Osteocyte (in vitro differentiated cells): ENCODE measurements around the gene TNS4. TPM values are rescaled to one million over a fixed set of nuclear protein-coding genes. Genes with fewer than 3 reads are reported as not detected.

ENCODE experiments used
- DNase-seq: peaks from one replicate; pipeline ENCODE4 v3.0.0; 2021; ENCODE audit warnings: mixed read lengths; ENCODE audit not compliant: unreplicated experiment; ENCODE audit errors: extremely low spot score
- H3K27ac Mint-ChIP-seq: one replicate; pipeline ENCODE4 v1.8.0; 2021; ENCODE audit warnings: mild to moderate bottlenecking, mixed read lengths; ENCODE audit not compliant: unreplicated experiment
- H3K27me3 Mint-ChIP-seq: one replicate; pipeline ENCODE4 v1.8.0; 2021; ENCODE audit warnings: mixed read lengths; ENCODE audit not compliant: unreplicated experiment
- H3K36me3 Mint-ChIP-seq: one replicate; pipeline ENCODE4 v1.8.0; 2021; ENCODE audit warnings: mixed read lengths; ENCODE audit not compliant: unreplicated experiment
- H3K4me1 Mint-ChIP-seq: one replicate; pipeline ENCODE4 v1.8.0; 2021; ENCODE audit warnings: mixed read lengths; ENCODE audit not compliant: unreplicated experiment
- H3K4me3 Mint-ChIP-seq: one replicate; pipeline ENCODE4 v1.8.0; 2021; ENCODE audit warnings: mild to moderate bottlenecking, moderate library complexity, mixed read lengths; ENCODE audit not compliant: unreplicated experiment
- H3K9me3 Mint-ChIP-seq: one replicate; pipeline ENCODE4 v1.8.0; 2021; ENCODE audit warnings: mixed read lengths; ENCODE audit not compliant: unreplicated experiment
- CTCF ChIP-seq: fragments of 200-600 bp; sonication (generic); IDR thresholded peaks from 2 replicates; pipeline ENCODE4 v1.5.0; 2021; ENCODE audit warnings: antibody characterized with exemption, mild to moderate bottlenecking, moderate library complexity
- total RNA-seq: library from RNA; stranded (reverse); gene quantifications from 2 replicates; pipeline ENCODE4 v1.2.1, GENCODE V29; 2021

Gene TNS4
- total RNA-seq, 1 donor from 2014 or later = 0.73 TPM

DNA sequence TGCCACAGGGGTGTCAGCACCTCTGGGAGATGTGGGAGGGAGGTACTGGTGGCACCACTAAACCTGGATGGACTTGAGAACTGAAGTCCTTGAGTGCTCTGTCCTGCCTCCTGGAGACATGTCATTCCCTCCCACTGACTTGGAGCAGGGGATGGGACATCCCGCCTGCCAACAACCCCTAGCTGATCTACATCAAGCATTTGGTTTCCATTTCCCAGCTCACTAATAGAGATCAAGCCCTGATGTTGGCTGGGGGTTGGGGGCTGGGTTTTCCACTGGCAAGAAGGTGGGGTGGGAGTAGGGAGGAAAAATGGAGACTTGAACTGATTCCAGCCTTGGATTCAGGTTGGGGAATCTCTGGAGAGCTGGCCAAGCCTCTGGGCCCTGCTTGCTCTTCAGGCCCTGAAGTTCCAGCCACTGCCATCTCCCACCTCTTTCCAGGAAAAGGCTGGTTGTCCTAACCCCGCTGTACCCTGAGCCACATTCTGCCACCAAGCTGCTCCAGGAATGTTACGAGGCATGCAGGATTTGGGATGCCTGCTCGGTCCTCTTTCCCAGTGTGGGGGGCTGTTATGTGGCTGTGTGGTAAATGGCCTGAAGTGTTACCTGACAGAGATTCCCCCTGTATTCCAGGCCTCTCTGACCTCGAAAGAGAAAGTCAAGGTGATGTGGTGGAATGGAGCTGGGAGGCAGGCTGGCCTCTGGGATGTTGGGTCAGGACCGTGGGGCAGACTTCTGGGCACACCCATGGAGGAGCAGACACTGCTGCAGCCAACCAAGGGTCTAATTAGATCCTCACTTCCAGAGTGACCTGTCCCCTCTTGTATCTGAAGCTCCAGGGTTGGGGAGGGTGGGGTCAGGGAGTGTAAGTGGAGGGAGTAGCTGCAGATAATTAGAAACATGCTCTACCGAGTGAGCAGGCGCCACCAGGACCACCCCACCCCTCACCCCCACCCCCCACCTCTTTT lies 41.5 kb downstream of the TNS4 start:
- Mint-ChIP-seq H3K27me3 (no peaks in the 10 kb centered on the region), H3K36me3 (peaks cover 27% of the 10 kb centered on the region), H3K4me3 (no peak overlapping the region), H3K4me1 (peaks cover 71% of the 10 kb centered on the region), H3K27ac (peak overlapping the region; percentile 89), H3K9me3 (no peaks in the 10 kb centered on the region)
- no peak for TF ChIP-seq CTCF
- no peak for DNase-seq

GRCh38 chr17:40458851-40459482 lies 42.5 kb downstream of the TNS4 start:
- Mint-ChIP-seq H3K27ac (peak overlapping the region; percentile 89), H3K27me3 (no peaks in the 10 kb centered on the region), H3K4me3 (no peak overlapping the region), H3K36me3 (peaks cover 33% of the 10 kb centered on the region), H3K4me1 (peaks cover 80% of the 10 kb centered on the region), H3K9me3 (no peaks in the 10 kb centered on the region)
- TF ChIP-seq CTCF = no peak
- DNase-seq = no peak

DNA sequence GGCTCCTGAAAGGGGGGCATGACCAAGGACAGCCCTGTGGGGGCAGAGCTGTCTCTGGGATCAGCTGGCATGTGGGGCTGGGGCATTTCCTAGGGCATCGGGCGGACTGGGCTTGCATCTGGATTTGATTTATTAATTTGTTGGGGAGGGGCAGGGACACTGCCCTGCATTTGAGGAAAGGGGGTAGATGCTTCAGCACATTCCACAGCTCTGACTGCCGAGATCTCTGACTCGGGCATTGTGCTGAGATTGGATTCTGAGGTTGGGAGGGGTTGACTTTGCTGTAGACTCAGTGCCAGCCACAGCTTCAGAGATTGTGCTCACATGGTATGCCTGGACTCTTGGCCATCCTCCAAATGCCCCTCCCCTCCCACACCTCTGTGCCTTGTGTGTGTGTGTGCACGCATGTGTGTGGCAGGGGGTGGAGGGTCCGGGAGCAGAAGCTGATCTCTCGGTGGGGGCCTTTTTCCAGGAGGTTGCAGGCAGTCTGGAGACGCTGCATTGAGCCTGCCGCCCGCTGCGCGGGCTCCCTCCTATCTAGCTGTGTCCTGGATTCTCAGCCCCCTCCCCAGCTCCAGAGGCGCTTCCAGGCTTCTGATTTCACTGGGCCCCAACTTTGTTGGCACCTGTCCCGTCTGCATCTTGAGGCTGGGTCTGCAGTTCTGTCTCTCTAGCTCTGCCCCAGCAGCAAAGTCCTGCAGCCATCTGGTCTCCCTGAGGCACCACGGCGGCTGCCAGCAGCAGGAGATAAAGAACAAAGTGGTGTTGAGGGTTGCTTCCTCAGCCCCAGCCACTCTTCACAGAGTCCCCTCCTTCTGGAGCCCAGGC lies 43.2 kb downstream of the TNS4 start:
- TF ChIP-seq CTCF = no peak
- Mint-ChIP-seq H3K27ac (peak overlapping the region; percentile 89), H3K4me3 (no peak overlapping the region), H3K36me3 (peaks cover 40% of the 10 kb centered on the region), H3K9me3 (no peaks in the 10 kb centered on the region), H3K4me1 (peaks cover 84% of the 10 kb centered on the region), H3K27me3 (no peaks in the 10 kb centered on the region)
- peak; percentile 88 for DNase-seq

GRCh38 chr17:40457369-40457768 lies 44.1 kb downstream of the TNS4 start:
- peak overlapping the region; percentile 89 for H3K27ac Mint-ChIP-seq
- peaks cover 84% of the 10 kb centered on the region for H3K4me1 Mint-ChIP-seq
- H3K27me3 Mint-ChIP-seq = no peaks in the 10 kb centered on the region
- peak overlapping the region; percentile 5 for H3K4me3 Mint-ChIP-seq
- DNase-seq = no peak
- no peaks in the 10 kb centered on the region for H3K9me3 Mint-ChIP-seq
- peaks cover 48% of the 10 kb centered on the region for H3K36me3 Mint-ChIP-seq
- TF ChIP-seq CTCF = no peak
